Fibroblast of lung (primary cell): Measurements from ENCODE around the gene BBX.

ENCODE experiments used
- EZH2 ChIP-seq: IDR thresholded peaks from 2 replicates; pipeline ENCODE4 v1.5.1; 2012; ENCODE audit warnings: low read length, control low read depth, mild to moderate bottlenecking; ENCODE audit errors: missing control alignments
- TF ChIP-seq, protein P1 (sequence below), 2 donors: IDR thresholded peaks in 1 of 2; conservative IDR thresholded peaks in 1 of 2; 1 replicate in 1 of 2; 2 replicates in 1 of 2; pipeline ENCODE4 v1.5.1; 2011 to 2012; ENCODE audit warnings: low read length in 2 of 2, control low read depth in 1 of 2, inconsistent platforms in 1 of 2, low read depth in 1 of 2, mild to moderate bottlenecking in 1 of 2

DNA sequence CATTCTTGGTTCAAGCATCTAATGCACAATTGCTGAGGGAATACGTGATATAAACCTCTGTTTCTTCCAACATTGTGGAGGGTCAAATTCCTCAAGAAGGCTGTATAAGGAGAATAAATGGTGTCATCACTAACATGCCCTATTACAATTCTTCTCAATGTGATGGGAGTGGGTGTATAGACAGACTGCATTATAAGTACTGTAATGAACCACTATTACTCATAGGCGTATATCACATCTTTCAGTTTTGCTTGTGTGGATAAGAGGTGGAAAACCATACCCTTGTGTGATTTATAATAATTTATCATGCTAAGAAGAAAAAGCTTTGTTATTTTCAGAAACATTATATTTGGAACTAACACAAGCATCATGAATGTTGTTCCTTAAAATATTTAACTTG, 35.3 kb upstream of the BBX start:
- TF ChIP-seq, protein P1, sequence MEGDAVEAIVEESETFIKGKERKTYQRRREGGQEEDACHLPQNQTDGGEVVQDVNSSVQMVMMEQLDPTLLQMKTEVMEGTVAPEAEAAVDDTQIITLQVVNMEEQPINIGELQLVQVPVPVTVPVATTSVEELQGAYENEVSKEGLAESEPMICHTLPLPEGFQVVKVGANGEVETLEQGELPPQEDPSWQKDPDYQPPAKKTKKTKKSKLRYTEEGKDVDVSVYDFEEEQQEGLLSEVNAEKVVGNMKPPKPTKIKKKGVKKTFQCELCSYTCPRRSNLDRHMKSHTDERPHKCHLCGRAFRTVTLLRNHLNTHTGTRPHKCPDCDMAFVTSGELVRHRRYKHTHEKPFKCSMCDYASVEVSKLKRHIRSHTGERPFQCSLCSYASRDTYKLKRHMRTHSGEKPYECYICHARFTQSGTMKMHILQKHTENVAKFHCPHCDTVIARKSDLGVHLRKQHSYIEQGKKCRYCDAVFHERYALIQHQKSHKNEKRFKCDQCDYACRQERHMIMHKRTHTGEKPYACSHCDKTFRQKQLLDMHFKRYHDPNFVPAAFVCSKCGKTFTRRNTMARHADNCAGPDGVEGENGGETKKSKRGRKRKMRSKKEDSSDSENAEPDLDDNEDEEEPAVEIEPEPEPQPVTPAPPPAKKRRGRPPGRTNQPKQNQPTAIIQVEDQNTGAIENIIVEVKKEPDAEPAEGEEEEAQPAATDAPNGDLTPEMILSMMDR (conservative IDR thresholded peaks at IDR 0.05 in 1 of 2, IDR thresholded peaks at IDR 0.05 in 1 of 2; ENCODE audit: low read depth in 1 of 2, low read length in 2 of 2), result no peak
- TF ChIP-seq EZH2, result no peak
